GM21576 (cell line): ENCODE data around the gene DALRD3.
"Not testable (repeated sequence)": the region's sequence is repeated elsewhere in the genome, so short reads cannot be mapped to it uniquely, and the experiment has no call there.

Experiments
- ATAC-seq: cut with Tn5 transposase; IDR thresholded peaks from one replicate; pipeline ENCODE4 v1.9.1; 2021; ENCODE audit warnings: mild to moderate bottlenecking, moderate library complexity; ENCODE audit not compliant: unreplicated experiment

The DALRD3 gene

GRCh38 chr3:49021813-49022687 lies 3.7 kb upstream of the DALRD3 start, which contains the start of gene NDUFAF3:
Gene NDUFAF3 (plus strand): TSS chr3:49022121. CDS start chr3:49022145, 24 bp downstream.
- ATAC-seq: peak; percentile 58

- ATAC-seq: peak; percentile 43
These were observed 2.9 kb upstream of the DALRD3 start for GRCh38 chr3:49021213-49021812.

DNA sequence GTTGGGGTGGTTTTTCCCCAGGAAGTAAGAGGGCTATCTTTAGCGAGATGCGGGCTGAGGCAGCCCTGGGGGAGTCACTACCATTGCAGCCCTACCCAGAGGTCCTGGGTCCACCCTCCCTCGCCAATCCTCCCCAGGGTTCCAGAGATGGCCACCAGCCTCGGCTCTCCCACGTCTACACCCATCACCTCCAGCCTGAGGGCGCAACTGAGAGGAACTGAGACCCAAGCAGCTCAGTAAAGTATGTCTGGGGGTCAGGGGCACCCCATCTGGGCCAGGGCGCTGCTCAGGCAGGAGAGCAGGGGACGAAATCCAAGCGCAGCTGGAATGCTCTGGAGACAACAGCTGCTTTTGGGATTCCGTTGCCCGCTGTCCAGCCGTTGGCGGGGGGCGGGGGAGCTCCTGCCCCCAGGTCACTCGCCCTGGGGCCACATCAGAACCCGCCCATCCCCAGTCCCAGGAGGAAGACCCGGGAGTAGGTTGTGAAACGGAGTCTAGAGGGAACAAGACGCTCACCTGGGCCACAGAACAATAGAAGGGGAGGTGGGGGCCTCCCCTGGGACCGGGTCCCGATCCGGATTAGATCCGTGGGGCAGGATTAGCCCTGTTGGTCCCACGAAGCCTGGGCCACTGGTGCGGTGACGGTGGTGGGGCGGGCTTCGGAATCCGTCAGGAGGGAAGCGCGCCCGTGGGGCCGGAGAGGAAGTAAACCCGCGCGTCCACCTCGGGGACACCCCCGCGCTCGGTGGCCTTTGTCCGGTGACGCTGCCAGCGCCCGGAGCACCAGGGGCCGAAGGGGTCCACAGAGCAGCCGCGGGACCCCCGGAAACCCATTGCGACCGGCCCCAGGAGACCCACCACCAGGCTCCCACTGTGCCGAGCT lies 2.2 kb upstream of the DALRD3 start:
- peak; percentile 2 for ATAC-seq

GRCh38 chr3:49019941-49020329 lies 1.6 kb upstream of the DALRD3 start:
- ATAC-seq: no peak

DNA sequence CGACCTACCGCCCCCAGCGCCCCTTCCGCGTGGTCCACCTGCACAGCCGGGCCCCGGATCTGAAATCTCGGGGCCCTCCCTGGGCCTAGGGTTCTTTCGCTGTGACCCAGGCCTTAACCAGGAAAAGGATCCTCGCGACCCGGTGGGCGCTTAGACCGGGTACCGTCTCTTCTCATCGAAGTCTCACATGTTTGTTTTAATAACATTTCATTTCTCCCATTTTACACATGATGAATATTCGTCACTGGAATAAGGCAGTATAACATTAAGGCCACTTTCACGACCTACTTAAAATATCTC lies 277 bp upstream of the DALRD3 start:
- ATAC-seq: no peak

GRCh38 chr3:49017229-49017970 lies 980 bp downstream of the DALRD3 start:
- no peak for ATAC-seq

DNA sequence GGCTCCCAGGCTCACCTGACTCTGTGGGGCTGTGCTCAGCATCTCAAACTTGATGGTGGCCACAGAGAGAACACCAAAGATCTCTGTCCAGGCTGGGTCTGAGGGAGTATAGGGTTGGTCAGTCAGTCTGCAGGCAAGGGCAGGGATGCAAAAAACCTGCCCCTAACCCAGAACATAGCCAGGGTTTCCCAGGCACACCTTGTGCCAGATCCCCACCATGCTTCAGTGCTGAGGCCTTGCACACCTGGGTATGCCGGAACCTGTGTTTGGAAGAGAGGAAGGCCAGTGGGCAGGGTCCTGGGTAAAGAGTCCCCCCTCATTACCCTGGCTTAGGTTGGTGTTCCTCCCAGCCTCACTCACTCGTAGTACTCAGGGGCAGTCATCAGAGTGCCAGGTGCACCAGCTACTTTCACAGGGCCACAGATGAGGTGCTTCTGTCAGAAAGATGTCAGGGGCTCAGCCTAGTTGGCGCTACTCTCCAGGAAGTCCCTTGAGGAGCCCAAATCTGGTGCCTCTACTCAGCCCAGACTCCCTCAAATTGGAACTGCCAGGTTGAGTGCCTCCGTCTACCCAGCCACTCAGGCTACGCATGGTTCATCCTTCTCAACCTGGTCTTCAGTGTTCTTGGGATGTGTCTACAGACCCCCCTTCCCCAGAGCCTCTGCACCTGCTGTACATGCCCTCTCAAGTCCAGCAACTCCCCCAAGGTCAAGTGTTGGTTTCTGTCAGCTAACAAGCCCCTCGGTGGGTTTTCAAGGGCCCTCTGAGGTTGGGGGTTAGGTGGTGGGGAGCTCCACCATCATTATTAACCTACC lies 1.8 kb downstream of the DALRD3 start:
- no peak for ATAC-seq

DNA sequence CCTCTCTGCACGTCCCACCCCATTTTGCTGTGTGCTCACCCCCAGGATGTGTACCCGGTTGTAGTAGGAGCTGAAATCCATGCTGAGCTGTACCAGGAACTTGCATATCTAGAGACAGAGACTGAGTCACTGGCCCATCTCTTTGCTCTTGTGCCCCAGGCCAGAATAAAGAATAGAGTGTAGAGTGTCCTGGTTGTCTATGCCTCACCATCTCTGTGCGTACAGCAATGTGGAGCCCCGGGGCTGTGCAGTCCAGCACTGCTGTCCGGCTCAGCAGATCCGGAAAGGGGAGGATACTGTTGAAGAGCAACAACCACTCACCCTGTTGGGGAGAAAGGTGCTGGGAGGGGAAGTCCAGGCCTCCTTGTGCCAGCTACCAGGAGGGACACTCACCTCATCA lies 2.6 kb downstream of the DALRD3 start:
- ATAC-seq: no peak

DNA sequence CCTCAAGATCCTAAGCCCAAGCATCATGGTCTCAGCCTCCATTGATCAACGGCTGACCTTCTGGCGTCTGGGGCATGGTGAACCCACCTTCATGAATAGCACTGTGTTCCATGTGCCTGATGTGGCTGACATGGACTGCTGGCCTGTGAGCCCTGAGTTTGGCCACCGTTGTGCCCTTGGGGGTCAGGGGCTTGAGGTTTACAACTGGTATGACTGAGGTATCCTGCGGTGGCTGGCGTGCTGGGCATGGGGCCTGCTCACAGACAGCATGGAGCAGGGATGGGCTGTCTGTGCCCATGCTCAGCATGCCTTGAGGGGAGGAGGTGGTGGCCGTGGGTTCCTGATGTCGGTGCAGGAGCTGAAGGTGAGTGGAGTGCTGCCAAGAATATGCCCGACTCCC lies 3.3 kb downstream of the DALRD3 start:
- no peak for ATAC-seq

- ATAC-seq: no peak
These were observed 4.4 kb downstream of the DALRD3 start for GRCh38 chr3:49013738-49014660.

- ATAC-seq: no peak
These were observed 5.2 kb downstream of the DALRD3 start for GRCh38 chr3:49013113-49013737.

GRCh38 chr3:49012441-49013017 lies 5.9 kb downstream of the DALRD3 start:
- no peak for ATAC-seq

DNA sequence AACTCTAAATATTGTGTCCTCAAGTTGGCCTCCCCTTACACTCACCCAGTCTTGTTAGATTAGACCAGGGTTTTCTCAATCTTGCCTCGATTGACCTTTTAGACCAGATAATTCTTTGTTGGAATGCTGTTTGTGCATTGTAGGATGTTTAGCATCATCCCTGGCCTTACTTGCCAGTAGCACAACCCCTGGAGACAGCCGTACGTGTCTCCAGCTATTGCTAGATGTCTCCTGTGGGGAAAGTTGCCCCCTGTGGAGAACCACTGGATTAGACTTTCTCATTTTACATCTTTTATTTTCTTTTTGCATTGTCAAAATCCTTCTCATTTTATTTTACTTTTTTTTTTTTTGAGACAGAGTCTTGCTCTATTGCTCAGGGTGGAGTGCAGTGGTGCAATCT lies 9.0 kb downstream of the DALRD3 start:
- ATAC-seq: no peak

GRCh38 chr3:49008627-49009026 lies 9.8 kb downstream of the DALRD3 start:
- ATAC-seq: not testable (repeated sequence)

- ATAC-seq: peak; percentile 42
These were observed 10.4 kb downstream of the DALRD3 start for GRCh38 chr3:49007771-49008528.

- peak; percentile 85 for ATAC-seq
These were observed 11.2 kb downstream of the DALRD3 start, which contains the start of gene WDR6 for GRCh38 chr3:49007068-49007770. Gene WDR6 (plus strand): TSS chr3:49007391. CDS start chr3:49007432, 41 bp downstream.
